ENCODE results near the gene CHST3. TPM values are rescaled to one million over a fixed set of nuclear protein-coding genes. Genes with fewer than 3 reads are reported as not detected.
A peak's percentile ranks its signal among the peaks of the same experiment; 100 is the strongest.
"Not testable (repeated sequence)": the region's sequence is repeated elsewhere in the genome, so short reads cannot be mapped to it uniquely, and the experiment has no call there.

CHST3 gene
- total and polyA plus RNA-seq, 8 donors, result 10.3 to 20.1 (median 11.6) TPM

GRCh38 chr10:71982269-71983178 lies 18.3 kb downstream of the CHST3 start:
- H3K4me3 ChIP-seq, result no peak overlapping the region
- H3K4me1 ChIP-seq, result peaks cover 23 to 59% of the 10 kb centered on the region in 2 donors
- no peak for ATAC-seq
- no peaks in the 10 kb centered on the region for H3K27me3 ChIP-seq
- no peaks in the 10 kb centered on the region for H3K36me3 ChIP-seq
- intact Hi-C loops (cut with DNase I), result no loop called here
- TF ChIP-seq CTCF (IDR thresholded peaks at IDR 0.05), result no peak
- DNase-seq, result no peak
- H3K27ac ChIP-seq, result no peak overlapping the region
- no peaks in the 10 kb centered on the region for H3K9me3 ChIP-seq

- Histone ChIP-seq H3K4me3 (no peak overlapping the region), H3K27ac (peak overlapping the region in 1 of 2 donors; percentile 16), H3K27me3 (no peaks in the 10 kb centered on the region), H3K4me1 (peaks cover 23 to 55% of the 10 kb centered on the region in 2 donors), H3K9me3 (no peaks in the 10 kb centered on the region), H3K36me3 (no peaks in the 10 kb centered on the region)
- intact Hi-C loops (cut with DNase I), result no loop called here
- DNase-seq, result no peak
- no peak for ATAC-seq
- TF ChIP-seq CTCF (IDR thresholded peaks at IDR 0.05), result no peak
Observed at GRCh38 chr10:71984126-71984808, 20.1 kb downstream of the CHST3 start.

- DNase-seq (no peak), ATAC-seq (no peak)
- H3K4me3 ChIP-seq, result no peak overlapping the region
- no peak for TF ChIP-seq CTCF (IDR thresholded peaks at IDR 0.05)
- H3K4me1 ChIP-seq, result peaks cover 23 to 49% of the 10 kb centered on the region in 2 donors
- H3K36me3 ChIP-seq, result no peaks in the 10 kb centered on the region
- H3K27me3 ChIP-seq, result no peaks in the 10 kb centered on the region
- intact Hi-C loops (cut with DNase I), result no loop called here
- H3K9me3 ChIP-seq, result no peaks in the 10 kb centered on the region
- peak overlapping the region; percentile 16 to 22 for H3K27ac ChIP-seq
Observed at GRCh38 chr10:71984809-71985388, 20.7 kb downstream of the CHST3 start.

- intact Hi-C loops (cut with DNase I), result no loop called here
- ATAC-seq (peak; percentile 59), DNase-seq (no peak)
- TF ChIP-seq CTCF (IDR thresholded peaks at IDR 0.05), result no peak
- Histone ChIP-seq H3K4me3 (no peak overlapping the region), H3K27ac (peak overlapping the region; percentile 16 to 22), H3K27me3 (no peaks in the 10 kb centered on the region), H3K36me3 (no peaks in the 10 kb centered on the region), H3K9me3 (no peaks in the 10 kb centered on the region), H3K4me1 (peaks cover 16 to 46% of the 10 kb centered on the region in 2 donors)
Observed at GRCh38 chr10:71985542-71986250, 21.5 kb downstream of the CHST3 start.

- ATAC-seq, H3K27me3 ChIP-seq: not testable (repeated sequence)
Observed at GRCh38 chr10:71988895-71989294, 24.7 kb downstream of the CHST3 start.

More at GRCh38 chr10:71988895-71989294, 24.7 kb downstream of the CHST3 start:
- intact Hi-C loops (cut with DNase I); H3K27ac ChIP-seq; H3K36me3 ChIP-seq; H3K9me3 ChIP-seq; DNase-seq; H3K4me3 ChIP-seq: not testable (repeated sequence)
- peaks cover 6 to 32% of the 10 kb centered on the region in 2 donors for H3K4me1 ChIP-seq

All from left lung (tissue), 10 donors.